Mesangial cell (primary cell): ENCODE data around the gene SLC10A7. TPM values are rescaled to one million over a fixed set of nuclear protein-coding genes. Genes with fewer than 3 reads are reported as not detected.

Experiments
- total RNA-seq: library from RNA; depleted of rRNA; stranded (reverse); fragments of >200 nt; gene quantifications from 2 replicates; pipeline ENCODE4 v1.2.3, GENCODE V29; 2015

SLC10A7 gene, protein sequence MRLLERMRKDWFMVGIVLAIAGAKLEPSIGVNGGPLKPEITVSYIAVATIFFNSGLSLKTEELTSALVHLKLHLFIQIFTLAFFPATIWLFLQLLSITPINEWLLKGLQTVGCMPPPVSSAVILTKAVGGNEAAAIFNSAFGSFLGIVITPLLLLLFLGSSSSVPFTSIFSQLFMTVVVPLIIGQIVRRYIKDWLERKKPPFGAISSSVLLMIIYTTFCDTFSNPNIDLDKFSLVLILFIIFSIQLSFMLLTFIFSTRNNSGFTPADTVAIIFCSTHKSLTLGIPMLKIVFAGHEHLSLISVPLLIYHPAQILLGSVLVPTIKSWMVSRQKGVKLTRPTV
- 2.9 and 3.6 TPM in 2 replicates for total RNA-seq

DNA sequence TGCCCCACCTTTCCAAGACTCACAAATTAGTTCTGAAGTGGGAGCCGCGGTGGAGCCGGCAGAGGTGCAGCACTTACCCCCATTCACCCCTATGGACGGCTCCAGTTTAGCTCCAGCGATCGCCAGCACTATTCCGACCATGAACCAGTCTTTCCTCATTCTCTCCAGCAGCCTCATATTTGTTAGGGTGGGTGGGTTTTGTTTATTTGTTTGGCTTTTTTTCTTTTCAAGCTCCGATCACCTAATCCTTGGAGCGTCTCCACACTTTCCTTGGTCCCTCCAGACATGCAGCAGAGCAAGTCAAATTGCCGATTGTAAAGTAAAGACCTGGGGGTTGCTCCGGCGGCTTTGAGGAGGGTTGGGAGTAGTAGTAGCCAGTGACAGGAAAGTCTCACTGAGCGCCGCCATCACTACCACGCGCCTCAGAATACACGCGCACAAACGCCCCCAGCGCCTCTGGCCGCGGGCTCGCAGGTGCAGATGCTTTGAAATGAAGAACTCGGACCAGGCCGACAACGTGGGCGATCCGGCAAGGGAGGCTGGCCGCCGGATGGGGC, at the start of gene SLC10A7:
TSS of gene SLC10A7 (minus strand) at position 400 of the 557 bp plus-strand sequence. CDS start at position 177, 223 bp downstream.

DNA sequence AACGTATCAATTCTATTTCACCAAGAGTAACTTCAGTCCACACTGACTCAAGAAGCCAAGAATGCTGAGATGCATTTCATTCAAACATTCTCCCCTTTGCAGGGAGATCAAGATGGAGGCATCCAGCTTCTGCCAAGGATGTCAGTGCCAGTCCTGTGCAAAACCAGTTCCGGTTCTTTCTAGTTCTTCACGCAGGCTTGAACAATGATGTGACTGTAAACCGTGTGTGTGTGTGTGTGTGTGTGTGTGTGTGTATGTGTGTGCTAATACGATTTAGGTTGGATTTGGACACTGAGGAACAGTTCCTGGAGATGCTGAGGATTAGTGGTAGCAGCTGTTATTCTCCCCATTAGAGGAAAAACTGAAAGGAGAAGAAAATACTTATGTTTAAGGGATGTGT, 307.5 kb downstream of the SLC10A7 start, which contains the start of gene REELD1:
TSS of gene REELD1 (plus strand) at position 301 of the 400 bp plus-strand sequence. CDS start 2,415 bp downstream, outside the sequence.

Other genes starting within 250 kb of the SLC10A7 start
- not detected in 2 replicates for gene POU4F2, start 117.0 kb upstream of the SLC10A7 start, total RNA-seq